GM10266 (cell line): ENCODE results near the gene IDH3G.

ENCODE experiments used
- DNase-seq: peaks from one replicate; pipeline ENCODE4 v3.0.0; 2012; ENCODE audit errors: extremely low spot score
- TF ChIP-seq, protein P1 (sequence below): IDR thresholded peaks from 2 replicates; pipeline ENCODE4 v1.5.1; 2012; ENCODE audit warnings: mild to moderate bottlenecking, low read depth; ENCODE audit not compliant: control insufficient read depth, insufficient read depth; ENCODE audit errors: missing control alignments

IDH3G gene

DNA sequence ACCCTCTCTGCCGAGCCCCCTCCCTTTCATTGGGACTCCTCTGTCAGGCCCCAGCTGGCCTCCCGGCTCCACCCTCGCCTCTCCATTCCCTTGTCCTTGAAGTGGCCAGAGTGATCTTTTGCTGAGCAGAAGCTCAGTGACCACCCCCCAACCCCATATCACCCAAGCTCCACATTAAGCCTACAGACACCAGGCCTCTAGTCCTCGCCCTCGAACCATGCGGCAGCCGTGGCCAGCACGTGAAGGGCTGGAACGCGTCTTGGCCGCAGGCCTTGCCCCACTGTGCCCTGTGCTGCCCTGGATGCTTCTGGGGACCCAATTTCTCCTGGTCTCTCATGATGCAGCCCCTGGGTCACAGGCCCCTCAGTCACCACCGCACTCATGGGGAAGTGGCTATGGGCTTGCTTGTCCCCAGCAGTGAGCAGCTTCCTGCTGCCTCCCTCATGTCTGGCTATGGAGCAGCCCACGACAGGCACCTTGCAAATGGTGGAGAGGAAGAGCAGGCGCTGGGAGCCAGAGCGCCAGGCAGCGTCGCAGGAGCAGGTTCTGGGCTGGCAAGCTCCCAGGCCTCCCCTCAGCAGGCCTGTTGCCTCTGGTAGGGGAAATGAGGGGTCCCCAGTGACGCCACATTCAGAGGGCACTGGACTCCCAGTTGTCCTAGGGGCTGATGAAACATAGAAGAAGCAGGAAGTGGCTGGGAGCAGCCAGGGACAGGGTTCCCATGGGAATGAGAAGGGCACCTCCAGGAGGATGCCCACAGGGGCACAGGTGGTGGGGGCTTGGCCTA lies 14.1 kb downstream of the IDH3G start:
- TF ChIP-seq, protein P1, sequence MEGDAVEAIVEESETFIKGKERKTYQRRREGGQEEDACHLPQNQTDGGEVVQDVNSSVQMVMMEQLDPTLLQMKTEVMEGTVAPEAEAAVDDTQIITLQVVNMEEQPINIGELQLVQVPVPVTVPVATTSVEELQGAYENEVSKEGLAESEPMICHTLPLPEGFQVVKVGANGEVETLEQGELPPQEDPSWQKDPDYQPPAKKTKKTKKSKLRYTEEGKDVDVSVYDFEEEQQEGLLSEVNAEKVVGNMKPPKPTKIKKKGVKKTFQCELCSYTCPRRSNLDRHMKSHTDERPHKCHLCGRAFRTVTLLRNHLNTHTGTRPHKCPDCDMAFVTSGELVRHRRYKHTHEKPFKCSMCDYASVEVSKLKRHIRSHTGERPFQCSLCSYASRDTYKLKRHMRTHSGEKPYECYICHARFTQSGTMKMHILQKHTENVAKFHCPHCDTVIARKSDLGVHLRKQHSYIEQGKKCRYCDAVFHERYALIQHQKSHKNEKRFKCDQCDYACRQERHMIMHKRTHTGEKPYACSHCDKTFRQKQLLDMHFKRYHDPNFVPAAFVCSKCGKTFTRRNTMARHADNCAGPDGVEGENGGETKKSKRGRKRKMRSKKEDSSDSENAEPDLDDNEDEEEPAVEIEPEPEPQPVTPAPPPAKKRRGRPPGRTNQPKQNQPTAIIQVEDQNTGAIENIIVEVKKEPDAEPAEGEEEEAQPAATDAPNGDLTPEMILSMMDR: no peak
- DNase-seq: no peak

DNA sequence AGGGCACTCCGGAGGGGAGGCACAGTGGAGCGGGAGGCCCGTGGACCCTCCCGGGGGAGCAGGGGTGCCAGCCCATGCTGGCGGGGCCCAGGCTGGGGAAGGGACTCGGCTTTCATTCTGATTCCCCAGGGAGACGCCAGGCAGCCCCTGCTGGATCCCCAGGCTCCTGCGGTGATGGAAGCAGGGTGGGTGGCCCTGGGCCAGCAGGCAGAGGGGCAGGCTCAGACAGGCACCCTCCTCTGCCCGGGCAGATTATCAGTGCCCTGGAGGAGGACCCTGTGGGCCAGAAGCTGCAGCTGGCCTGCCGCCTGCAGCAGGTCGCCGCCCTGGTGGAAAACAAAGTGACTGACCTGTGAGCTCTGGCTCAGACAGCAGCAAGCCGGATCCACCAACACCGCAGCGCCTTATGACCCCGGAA lies 15.5 kb downstream of the IDH3G start:
- TF ChIP-seq, protein P1: no peak
- DNase-seq: no peak

DNA sequence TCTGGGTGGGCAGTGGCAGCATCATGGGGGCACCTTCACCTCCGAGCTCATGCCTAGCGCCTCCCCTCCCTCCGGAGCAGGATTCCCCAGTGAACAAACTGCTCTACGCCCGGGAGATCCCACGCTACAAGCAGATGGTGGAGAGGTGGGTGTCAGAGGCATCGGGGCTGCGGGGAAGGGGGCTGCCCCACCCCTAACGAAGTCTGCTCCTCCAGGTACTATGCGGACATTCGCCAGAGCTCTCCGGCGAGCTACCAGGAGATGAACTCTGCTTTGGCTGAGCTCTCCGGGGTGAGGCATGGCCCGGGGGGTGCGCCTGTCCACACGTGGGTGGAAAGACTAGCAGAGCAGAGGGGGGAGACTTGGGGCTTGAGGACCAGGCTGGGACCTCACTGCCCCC lies 16.0 kb downstream of the IDH3G start:
- TF ChIP-seq, protein P1: no peak
- no peak for DNase-seq

DNA sequence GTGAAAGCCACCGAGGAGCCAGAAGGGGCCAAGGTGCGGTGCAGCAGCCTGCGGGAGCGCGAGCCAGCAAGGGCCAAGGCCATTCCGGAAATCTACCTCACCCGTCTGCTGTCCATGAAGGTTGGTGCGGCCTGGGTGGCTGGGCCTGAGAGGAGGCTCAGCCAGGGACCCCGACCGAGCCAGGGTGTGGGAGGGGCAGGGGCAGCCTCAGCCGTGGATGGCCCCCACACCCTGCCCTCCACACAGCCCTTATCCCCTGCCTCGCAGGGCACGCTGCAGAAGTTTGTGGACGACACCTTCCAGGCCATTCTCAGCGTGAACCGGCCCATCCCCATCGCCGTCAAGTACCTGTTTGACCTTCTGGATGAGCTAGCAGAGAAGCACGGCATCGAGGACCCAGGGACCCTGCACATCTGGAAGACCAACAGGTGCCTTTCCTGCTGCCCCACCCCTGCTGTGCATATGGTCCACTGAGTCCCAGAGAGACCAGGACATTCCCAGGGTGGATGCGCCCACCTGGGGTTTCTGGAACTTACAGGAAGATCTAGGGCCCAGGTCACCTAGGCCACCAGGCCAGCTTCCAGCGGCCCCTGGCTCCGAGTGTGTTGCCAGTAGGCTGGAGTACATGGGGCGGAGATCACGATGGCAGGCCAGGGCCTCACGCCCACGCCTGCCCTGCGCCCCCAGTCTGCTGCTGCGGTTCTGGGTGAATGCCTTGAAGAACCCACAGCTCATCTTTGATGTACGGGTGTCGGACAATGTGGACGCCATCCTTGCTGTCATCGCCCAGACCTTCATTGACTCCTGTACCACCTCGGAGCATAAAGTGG lies 16.7 kb downstream of the IDH3G start:
- DNase-seq: no peak
- TF ChIP-seq, protein P1: no peak

DNA sequence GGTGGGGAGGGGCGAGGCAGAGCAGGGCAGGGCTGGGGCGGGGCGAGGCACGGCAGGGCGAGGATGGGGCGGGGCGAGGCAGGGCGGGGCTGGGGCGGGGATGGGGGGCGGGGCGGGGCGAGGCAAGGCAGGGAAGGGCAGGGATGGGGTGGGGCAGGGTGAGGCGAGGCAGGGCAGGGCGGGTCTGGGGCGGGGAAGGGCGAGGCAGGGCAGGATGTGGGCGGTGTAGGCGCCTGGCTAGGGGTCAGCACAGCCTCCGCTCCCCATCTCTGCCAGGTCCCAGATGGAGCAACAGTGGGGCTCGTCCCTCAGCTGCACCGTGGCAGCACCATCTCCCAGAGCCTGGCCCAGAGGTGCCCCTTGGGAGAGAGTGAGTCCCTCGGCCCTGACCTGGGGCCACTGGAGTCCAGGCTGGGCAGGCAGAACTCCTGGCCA lies 17.5 kb downstream of the IDH3G start:
- TF ChIP-seq, protein P1: no peak
- peak; percentile 50 for DNase-seq

DNA sequence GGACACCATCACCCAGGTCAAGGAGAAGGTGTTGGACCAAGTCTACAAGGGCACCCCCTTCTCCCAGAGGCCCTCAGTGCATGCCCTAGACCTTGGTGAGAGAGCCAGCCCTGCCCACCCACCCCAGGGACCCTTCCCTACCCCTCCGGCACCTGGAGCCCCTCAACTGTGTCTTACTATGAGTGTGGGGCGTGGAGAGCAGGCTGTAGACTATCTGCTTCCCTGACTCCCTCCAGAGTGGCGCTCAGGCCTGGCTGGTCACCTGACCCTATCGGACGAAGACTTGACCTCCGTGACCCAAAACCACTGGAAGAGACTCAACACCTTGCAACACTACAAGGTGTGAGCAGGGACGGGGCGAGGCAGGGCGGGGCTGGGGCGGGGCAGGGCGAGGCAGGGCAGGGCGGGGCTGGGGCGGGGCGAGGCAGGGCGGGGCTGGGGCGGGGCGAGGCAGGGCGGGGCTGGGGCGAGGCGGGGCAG lies 18.0 kb downstream of the IDH3G start:
- TF ChIP-seq, protein P1: no peak
- peak; percentile 16 for DNase-seq
